Occipital lobe (tissue), 2 donors: Measurements from ENCODE around the gene B3GNT9. TPM values are rescaled to one million over a fixed set of nuclear protein-coding genes. Genes with fewer than 3 reads are reported as not detected.

Experiments used
- DNase-seq: peaks from one replicate; lab custom pipeline; 2025; lab: John Stamatoyannopoulos, UW
- total RNA-seq: library from RNA; depleted of rRNA; stranded (reverse); fragments of >200 nt; gene quantifications from one replicate; pipeline ENCODE4 v1.2.3, GENCODE V29; 2014

Gene B3GNT9
- total RNA-seq, 1 donor from 2014 or later = 1.2 TPM

DNA sequence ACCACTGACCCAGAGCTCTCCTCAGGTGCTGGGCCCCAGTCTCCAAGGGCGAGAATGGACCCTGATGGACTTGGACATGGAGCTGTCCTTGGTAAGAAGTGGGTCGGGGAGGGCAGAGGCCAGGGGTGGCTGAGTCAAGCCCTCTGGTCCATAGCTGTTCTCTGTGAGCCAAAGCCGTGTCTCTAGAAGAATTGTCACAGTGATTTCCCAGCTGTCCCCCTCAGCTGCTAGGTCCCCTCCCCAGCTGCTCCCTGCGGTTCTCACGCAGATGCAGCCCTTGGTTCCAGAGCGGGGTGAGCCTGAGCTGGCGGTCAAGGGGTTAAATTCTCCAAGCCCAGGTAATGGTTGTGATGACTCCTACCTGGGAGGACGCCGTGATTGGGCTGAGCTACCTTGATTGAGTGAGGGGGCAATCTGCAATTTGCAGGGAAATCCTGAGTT is 18.2 kb upstream of the B3GNT9 start:
- DNase-seq = no peak

GRCh38 chr16:67167588-67167987 is 16.8 kb upstream of the B3GNT9 start:
- DNase-seq = no peak

DNA sequence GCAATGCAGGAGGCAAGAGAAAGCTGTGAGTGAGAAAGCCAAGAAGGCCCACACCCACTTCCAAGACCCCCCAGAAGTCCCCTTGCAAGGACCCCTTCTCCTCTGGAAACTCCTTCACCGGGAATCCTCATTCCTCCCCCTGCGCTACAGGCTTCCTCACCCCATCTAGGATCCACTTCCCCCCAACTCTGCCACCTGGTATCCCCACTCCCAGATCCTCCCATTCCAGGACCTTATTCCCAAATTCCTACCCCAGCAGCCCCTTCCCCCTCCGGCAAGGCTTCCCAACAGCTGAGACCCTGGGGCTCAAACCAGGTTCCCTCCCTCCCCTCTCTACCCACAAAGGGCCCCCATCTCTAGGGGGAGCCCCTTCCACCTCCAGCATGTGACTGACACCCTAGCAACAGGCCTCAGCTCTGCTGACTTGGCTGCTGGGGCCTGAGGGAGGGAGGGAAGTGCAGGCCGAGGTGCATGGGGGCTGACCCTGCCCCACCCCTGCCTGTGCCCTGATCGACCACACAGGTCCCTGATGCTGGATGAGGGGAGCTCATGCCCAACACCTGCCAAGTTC is 15.9 kb upstream of the B3GNT9 start:
- DNase-seq = no peak

DNA sequence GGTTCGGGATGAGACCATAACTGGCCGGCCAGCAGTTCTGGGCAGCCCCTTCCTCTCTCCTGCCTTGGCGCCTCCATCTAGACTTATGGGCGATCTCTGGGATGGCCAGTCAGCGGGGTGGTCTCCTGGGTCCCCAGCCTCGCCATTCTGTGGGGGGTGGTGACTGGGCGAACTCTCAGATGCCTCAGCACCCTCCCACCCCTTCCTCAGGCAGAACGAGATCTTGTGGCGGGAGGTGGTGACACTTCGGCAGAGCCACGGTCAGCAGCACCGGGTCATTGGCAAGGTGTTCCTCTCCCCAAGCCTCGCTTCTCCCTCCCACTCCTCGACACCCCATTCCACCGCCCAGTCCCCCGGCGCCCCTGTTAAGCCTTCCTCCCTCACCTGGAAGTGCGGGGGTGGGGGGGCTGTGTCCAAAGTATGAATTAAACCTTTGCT is 15.3 kb upstream of the B3GNT9 start:
- DNase-seq = no peak

DNA sequence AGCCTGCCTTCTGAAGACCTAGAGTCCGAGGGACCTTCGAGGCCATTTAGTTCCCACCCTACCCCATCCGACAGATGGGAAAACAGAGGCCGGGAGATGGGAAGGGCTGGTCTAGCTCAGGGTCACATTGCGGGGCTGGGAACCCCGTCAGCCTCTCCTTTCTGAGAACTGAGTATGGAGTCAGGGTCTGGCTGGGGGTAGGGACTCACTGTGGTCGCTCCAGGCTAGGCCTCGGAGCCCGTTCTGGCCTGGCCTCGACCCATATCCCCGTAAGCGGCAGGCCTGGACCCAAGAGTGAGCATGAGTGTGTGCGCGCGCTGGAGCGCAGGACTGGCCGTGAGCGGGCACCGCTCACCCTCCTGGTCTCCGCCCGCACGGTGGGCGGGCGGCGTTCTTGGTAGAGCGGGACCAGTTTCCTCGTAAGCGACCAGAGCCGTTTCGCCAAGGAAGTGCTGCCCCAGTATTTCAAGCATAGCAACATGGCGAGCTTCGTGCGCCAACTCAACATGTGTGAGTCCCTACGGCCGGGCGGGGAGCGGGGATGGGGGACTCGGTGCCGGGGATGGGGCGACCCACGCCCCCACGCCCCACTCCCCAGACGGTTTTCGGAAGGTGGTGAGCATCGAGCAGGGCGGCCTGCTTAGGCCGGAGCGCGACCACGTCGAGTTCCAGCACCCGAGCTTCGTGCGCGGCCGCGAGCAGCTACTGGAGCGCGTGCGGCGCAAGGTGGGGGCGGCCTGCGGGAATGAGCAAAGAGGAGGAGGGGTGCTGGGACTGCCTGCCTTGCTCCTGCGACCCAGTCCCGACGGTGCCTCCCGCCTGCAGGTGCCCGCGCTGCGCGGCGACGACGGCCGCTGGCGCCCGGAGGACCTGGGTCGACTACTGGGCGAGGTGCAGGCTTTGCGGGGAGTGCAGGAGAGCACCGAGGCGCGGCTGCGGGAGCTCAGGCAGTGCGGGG is 14.6 kb upstream of the B3GNT9 start:
- DNase-seq = no peak

DNA sequence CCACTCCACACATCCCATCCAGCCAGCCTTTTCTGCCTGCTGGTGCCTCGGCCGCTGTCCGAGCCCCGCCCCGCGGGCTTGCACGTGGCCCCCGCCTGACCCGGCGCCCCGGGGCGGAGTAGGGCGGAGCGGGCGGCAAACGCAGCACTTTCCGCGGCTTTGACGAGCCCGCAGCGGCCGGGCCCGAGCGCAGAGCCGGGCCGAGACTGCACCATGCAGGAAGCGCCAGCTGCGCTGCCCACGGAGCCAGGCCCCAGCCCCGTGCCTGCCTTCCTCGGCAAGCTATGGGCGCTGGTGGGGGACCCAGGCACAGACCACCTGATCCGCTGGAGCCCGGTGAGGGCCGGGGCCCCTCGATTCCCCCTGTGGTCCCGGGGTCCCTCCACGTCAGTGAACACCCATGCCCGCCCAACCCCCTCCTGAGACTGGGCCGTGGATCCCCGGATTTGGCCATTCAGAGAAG is 13.8 kb upstream of the B3GNT9 start, which contains the start of gene HSF4:
HSF4 (plus strand) TSS at position 147 of the 463 bp plus-strand sequence; CDS start at position 214, 67 bp downstream.
- peak; percentile 53 for DNase-seq

DNA sequence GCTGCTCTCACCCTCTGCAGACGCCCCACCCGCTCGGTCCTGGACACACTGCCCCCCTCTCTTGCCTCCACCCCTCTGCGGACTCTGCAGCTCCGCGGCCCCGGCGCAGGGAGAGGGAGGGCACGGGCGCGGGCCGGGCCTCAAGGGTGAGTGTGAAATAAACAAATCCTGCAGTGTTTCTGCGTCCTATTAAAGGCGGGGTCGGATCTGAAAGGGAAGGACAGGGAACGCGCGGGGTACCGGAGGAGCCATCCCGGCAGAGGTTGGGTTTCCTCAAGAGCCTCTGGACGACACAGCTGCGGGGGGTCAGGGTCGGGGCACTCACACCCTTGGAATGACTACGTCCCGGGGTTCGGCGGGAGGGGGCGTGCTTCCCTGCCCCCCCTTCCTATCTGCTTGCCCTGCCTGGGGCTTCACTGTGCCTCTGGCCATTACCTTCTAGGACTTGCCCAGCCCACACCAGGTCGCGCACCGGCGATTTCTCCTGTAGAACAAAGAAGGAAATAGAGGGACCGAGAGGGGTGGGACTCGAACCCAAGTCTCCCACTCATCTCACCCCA is 13.3 kb upstream of the B3GNT9 start:
- no peak for DNase-seq

GRCh38 chr16:67163164-67163998 is 12.6 kb upstream of the B3GNT9 start:
- peak; percentile 80 for DNase-seq

- no peak for DNase-seq
Observed at GRCh38 chr16:67162506-67163163, 11.8 kb upstream of the B3GNT9 start.

DNA sequence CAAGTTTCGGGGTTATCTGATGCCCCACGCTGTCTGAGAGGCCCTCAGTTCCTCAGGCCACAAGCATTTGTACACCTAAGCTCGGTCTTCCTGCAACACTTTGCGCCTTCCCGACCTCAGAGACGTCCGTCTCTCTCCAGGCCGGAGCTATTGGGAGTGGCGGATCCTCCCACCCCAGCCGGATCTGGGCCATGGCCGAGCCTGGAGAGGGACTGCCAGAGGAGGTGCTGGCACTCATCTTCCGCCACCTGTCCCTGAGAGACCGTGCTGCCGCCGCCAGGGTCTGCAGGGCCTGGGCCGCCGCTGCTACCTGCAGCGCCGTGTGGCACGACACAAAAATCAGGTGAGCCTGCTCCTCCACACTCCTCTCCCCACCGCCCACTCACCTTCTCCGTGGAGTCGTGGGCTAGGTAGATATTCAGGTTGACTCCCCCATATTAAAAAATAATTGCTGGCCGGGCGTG is 10.8 kb upstream of the B3GNT9 start:
- DNase-seq = no peak

DNA sequence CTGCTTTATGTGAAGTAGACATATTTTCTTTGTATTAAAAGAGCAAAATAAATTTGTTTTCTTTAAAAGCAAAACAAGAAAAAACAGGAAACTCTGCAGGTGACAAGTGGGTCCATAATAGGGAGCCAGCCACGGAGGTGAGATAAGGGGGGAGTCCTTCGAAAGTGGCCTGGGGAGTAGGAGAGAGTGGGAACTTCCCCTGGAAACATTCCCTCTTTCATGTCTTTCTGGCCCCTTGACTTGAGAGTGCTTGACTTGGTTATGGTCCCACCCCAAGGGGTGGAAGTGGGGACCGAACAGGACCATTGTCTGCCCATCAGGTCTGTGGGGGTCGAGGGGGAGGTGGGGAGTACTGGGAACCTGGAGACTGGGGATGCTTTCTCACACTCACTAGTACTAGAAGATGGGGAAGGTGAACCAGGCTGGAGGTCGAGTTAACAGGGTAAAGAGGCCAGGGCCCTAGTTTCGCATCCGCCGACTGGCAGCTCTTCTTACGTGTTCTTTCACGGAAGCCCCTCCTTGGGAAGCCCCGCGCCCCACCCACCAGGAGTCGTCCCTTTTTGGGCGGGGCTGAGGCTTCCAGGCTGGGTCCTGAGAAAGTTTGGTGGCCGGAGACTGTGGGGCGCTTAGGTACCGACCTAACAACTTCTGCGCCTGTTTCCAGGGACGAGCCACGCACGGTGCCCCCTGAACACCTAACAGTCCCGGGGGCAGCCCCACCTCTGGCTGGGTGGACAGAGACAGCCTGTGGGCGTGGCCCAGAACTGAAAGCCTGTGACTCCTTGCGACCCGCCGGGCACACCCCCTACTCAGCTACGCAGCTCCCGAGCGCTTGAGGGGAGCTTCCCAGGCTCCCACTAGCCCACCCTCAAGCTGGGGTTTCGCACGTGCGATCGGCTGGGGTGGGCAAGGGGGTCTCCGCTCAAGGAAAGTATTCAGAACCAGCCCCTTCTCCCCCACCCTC is 8.1 kb upstream of the B3GNT9 start:
- no peak for DNase-seq

GRCh38 chr16:67157892-67158635 is 7.3 kb upstream of the B3GNT9 start:
- DNase-seq = no peak

DNA sequence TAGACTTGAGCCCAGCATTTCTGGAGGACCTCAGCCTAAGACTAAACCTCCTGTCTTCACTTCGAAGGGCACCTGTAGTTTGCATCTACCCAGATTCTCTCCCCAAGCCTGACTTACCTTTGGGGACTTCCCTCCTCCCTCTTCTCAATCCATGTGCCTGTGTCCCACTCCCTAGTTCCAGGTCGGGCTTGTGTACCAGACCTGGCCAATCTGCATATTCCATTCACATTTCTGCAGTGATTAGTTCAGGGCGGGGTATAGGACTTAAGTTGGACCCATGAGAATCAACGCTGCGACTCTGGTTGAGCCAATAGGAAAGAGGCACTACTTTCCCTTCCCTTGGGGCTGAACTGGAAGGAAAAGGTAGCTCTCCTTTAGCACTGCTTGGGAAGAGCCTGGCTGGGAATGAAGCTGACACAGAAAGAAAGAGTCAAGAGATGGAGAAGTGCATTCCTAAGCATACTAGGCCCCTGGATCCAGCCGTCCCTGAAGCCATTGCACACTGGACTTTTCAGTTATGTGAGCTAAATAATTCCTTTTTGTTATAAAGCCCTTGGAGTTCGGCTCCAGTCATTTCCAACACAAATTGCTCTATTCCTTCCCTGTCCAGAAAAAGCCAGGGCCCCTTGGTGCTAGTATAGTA is 6.4 kb upstream of the B3GNT9 start:
- DNase-seq = no peak

DNA sequence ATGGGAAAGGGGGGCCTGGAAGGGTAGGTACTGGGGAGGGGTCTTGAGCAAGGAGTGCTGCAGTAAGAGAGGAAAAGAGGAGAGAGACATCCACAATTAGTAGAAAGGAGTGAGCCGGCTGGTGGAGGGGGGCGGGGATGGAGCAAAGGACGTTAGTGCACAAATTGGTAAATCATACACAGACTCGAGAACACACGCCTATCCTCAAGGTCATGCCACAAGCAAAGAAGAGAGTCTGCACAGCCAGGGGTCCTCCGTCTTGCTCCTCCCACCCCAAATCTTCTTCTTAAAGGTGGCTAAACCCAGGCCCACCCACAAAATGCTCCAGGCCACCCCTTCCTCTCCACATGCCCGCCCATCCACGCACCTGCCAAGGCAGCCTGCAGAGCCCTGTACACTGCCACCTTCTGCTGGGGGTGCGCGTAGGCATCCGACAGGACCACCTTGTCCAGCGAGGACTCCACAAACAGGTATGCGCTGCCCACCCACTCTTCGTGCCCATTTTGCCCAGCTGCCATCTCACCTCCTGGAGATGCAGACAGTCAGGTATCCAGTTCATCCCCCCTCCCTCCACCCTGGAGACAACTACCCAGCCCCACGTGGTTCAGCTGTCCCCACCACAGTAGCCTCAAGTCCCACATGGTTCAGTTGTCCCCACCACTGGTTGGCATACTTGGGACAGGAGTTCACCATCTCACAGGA is 5.5 kb upstream of the B3GNT9 start:
- DNase-seq = no peak

DNA sequence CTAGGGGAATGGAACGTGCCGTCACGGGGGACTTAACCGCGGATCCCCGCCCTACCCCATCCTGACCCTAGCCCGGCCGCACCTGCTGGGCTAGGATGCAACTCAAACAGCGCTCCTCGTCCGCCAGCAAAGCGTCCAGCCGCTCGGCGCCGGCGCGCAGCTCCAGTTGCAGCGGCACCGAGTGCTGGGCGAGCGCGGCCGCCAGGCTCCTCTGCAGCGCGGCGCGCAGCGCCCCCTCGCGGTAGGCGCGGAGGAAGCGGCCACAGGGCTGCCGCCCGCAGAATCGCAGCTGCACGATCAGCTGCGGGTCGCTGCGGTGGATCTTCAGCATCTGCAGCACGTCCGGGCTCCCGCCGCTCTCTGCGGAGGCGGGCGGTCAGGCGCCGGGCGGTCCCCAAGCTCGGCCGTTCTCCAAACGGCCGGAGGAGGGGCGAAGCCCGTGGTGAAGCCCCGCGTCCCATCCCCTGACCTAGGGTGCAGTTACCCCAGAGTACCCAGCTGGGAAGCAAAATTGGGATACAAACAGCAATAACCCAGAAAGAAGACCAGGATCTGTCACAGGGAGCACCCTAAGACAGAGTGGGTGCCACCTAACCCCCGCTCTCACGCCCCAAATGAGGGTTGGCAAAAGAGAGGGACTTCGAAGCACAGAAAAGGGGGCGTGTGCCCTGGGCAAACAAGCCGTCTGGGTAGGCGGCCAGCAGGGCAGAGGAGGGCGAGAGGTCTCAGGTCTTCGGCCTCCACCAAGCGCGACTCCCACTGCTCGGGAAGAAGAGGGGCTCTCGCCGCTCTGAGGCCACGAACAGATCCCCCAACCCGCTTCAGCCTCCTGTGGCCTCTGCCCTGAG is 4.7 kb upstream of the B3GNT9 start:
- peak; percentile 69 for DNase-seq

DNA sequence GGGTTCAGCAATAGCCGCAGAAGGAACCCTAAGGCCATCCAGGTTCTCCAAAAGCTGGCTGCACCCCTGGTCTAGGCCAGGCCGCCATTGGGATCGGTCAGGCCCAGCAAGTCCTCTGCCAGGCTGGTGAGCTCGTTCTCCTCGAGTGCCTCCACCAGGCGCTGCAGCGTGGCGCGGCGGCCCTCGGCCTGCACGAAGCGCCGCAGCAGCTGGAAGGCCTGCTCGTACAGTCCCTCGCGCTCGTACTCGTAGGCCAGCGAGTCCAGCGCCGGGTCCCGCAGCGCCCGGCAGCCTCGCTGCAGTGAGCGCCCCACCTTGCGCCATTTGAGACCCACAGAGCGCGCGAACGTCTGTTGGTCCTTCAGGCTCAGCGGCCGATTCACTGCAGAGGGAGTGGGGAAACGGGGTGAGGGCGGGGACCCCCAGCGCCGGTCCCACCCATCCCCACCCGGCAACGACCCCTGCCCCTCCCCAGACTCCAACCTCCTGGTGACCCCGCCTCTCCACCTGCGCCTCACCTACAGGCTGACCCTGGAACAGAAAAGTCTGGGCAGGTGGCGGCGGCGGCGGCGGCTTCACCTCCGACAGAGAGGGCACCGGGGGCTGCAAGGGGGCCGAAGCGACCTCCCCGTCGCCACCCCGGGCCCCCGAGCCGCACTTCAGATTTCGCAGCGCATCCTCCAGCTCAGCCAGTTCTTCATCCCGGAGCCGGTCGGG is 3.9 kb upstream of the B3GNT9 start:
- DNase-seq = no peak
